IMR-90 (cell line): ENCODE results near the gene SNRNP25. TPM values are rescaled to one million over a fixed set of nuclear protein-coding genes. Genes with fewer than 3 reads are reported as not detected.

Source experiments
- ATAC-seq: fragments of 200-7000 bp; cut with Tn5 transposase; 2 replicates; pipeline ENCODE4 v1.9.1; 2020; ENCODE audit warnings: low read depth, mild to moderate bottlenecking, moderate library complexity
- BruUV-seq: library from RNA; stranded (reverse); fragments of 400-500 nt; replicated peaks from 2 replicates; lab custom pipeline; 2021; lab: Mats Ljungman, UMichigan
- CTCF ChIA-PET: fragments of 300-600 bp; formaldehyde crosslinking; extraction: SDS; loops from one replicate; lab custom pipeline; 2021; ENCODE audit warnings: antibody characterized with exemption; lab: Yijun Ruan, JAX
- POLR2A ChIA-PET: fragments of 300-600 bp; sonication (Branson Sonifier 250); formaldehyde crosslinking; loops from one replicate; lab custom pipeline; 2022; ENCODE audit warnings: antibody characterized with exemption; ENCODE audit not compliant: unreplicated experiment; lab: Charles Lee
- DNase-seq: peaks from one replicate; pipeline ENCODE4 v3.0.0; 2013
- H2AFZ ChIP-seq: replicated peaks from 2 replicates; pipeline ENCODE3; 2013; ENCODE audit warnings: low read length, mild to moderate bottlenecking; ENCODE audit not compliant: poor library complexity
- H2AK5ac ChIP-seq: 2 replicates; pipeline ENCODE4 v1.6.1; 2013; ENCODE audit warnings: low read depth, low read length, inconsistent platforms
- H2AK9ac ChIP-seq: replicated peaks from 2 replicates; pipeline ENCODE3; 2013; ENCODE audit warnings: mild to moderate bottlenecking, low read depth, low read length, moderate library complexity; ENCODE audit not compliant: poor library complexity
- H2BK120ac ChIP-seq: 2 replicates; pipeline ENCODE4 v1.6.1; 2013; ENCODE audit warnings: low read depth, low read length, inconsistent platforms
- H2BK15ac ChIP-seq: 3 replicates; pipeline ENCODE4 v1.6.1; 2013; ENCODE audit warnings: low read depth, low read length, inconsistent platforms
- H2BK20ac ChIP-seq: 2 replicates; pipeline ENCODE4 v1.6.1; 2013; ENCODE audit warnings: low read depth, mild to moderate bottlenecking, inconsistent platforms, low read length, moderate library complexity
- H2BK5ac ChIP-seq: 2 replicates; pipeline ENCODE4 v1.6.1; 2013; ENCODE audit warnings: mild to moderate bottlenecking, low read depth, low read length, inconsistent platforms; ENCODE audit not compliant: poor library complexity, severe bottlenecking
- H3K14ac ChIP-seq: replicated peaks from 2 replicates; pipeline ENCODE4 v1.6.1; 2013; ENCODE audit warnings: low read depth, low read length, inconsistent platforms
- H3K18ac ChIP-seq: 2 replicates; pipeline ENCODE4 v1.6.1; 2013; ENCODE audit warnings: low read depth, low read length, control low read depth
- H3K23ac ChIP-seq: 2 replicates; pipeline ENCODE4 v1.6.1; 2013; ENCODE audit warnings: low read depth, low read length, inconsistent platforms
- H3K27ac ChIP-seq: 2 replicates; pipeline ENCODE4 v1.5.1; 2013; ENCODE audit warnings: mild to moderate bottlenecking, control low read depth, low read length; ENCODE audit not compliant: insufficient read depth
- H3K27me3 ChIP-seq: 2 replicates; pipeline ENCODE4 v1.6.1; 2013; ENCODE audit warnings: low read length; ENCODE audit not compliant: control insufficient read depth, insufficient read depth
- H3K36me3 ChIP-seq: 2 replicates; pipeline ENCODE4 v1.6.1; 2013; ENCODE audit warnings: low read length, mixed read lengths; ENCODE audit not compliant: control insufficient read depth, insufficient read depth
- H3K4ac ChIP-seq: 2 replicates; pipeline ENCODE4 v1.6.1; 2013; ENCODE audit warnings: low read depth, low read length, inconsistent platforms
- H3K4me1 ChIP-seq: 2 replicates; pipeline ENCODE4 v1.6.1; 2013; ENCODE audit warnings: low read length, mixed read lengths; ENCODE audit not compliant: control insufficient read depth, insufficient read depth
- H3K4me2 ChIP-seq: 2 replicates; pipeline ENCODE4 v1.6.1; 2013; ENCODE audit warnings: low read depth, mild to moderate bottlenecking, control low read depth, low read length, moderate library complexity
- H3K4me3 ChIP-seq: 2 replicates; pipeline ENCODE4 v1.5.1; 2013; ENCODE audit warnings: low read depth, mild to moderate bottlenecking, control low read depth, low read length, moderate library complexity; ENCODE audit not compliant: insufficient read depth
- H3K56ac ChIP-seq: 2 replicates; pipeline ENCODE4 v1.6.1; 2013; ENCODE audit warnings: low read length, inconsistent platforms; ENCODE audit not compliant: insufficient read depth; ENCODE audit errors: extremely low read depth
- H3K79me1 ChIP-seq, 2 experiments: 2 replicates each; pipeline ENCODE4 v1.6.1; 2013; ENCODE audit warnings: low read length in 2 of 2, inconsistent platforms in 1 of 2, low read depth in 1 of 2
- H3K9ac ChIP-seq: 2 replicates; pipeline ENCODE4 v1.6.1; 2013; ENCODE audit warnings: low read depth, low read length, control low read depth
- H3K9me1 ChIP-seq: 2 replicates; pipeline ENCODE4 v1.6.1; 2013; ENCODE audit warnings: low read length, inconsistent platforms; ENCODE audit not compliant: insufficient read depth
- H3K9me3 ChIP-seq: 2 replicates; pipeline ENCODE4 v1.6.1; 2013; ENCODE audit warnings: low read length; ENCODE audit not compliant: control insufficient read depth, insufficient read depth
- H4K20me1 ChIP-seq: 2 replicates; pipeline ENCODE4 v1.6.1; 2013; ENCODE audit warnings: low read length, inconsistent platforms; ENCODE audit not compliant: insufficient read depth
- H4K5ac ChIP-seq: 2 replicates; pipeline ENCODE4 v1.6.1; 2013; ENCODE audit warnings: mild to moderate bottlenecking, low read depth, low read length, control low read depth
- H4K8ac ChIP-seq, 2 experiments: 2 replicates each; pipeline ENCODE4 v1.6.1; 2013; ENCODE audit warnings: low read depth in 2 of 2, low read length in 2 of 2, control low read depth in 1 of 2, inconsistent platforms in 1 of 2
- H4K91ac ChIP-seq: 2 replicates; pipeline ENCODE4 v1.6.1; 2013; ENCODE audit warnings: low read depth, low read length, inconsistent platforms; ENCODE audit not compliant: insufficient read depth
- CHD1 ChIP-seq: IDR thresholded peaks from 2 replicates; pipeline ENCODE4 v1.6.1; 2012; ENCODE audit warnings: low read depth, low read length, improper control_type of control experiment
- ELK1 ChIP-seq: fragments of 150-350 bp; IDR thresholded peaks from 2 replicates; pipeline ENCODE4 v1.6.1; 2016; ENCODE audit warnings: low read depth, mild to moderate bottlenecking, low read length, moderate library complexity, borderline replicate concordance
- NFE2L2 ChIP-seq: fragments of 150-350 bp; IDR thresholded peaks from 2 replicates; pipeline ENCODE4 v1.6.1; 2016; ENCODE audit warnings: low read depth, mild to moderate bottlenecking, low read length
- WGBS, 2 experiments: methylation state at CpG; one replicate each; pipeline versions ENCODE4 v1.1.5 to v1.1.7; 2013; ENCODE audit warnings: missing lambda C conversion rate in 2 of 2; ENCODE audit not compliant: insufficient read length in 1 of 2; ENCODE audit errors: extremely low coverage in 2 of 2; 5-methylcytosine and 5-hydroxymethylcytosine counted together
- dilution Hi-C: fragments of 300-500 bp; cut with HindIII; formaldehyde crosslinking; loops from one replicate; pipeline ENCODE4 v1.14.3; 2018; ENCODE audit warnings: low sequenced_read_pairs; ENCODE audit not compliant: unreplicated experiment
- in situ Hi-C: fragments of 300-500 bp; cut with MboI; formaldehyde crosslinking; loops from 3 replicates; pipeline ENCODE4 v1.14.3; 2019; ENCODE audit warnings: low sequenced_read_pairs, inconsistent platforms, mixed read lengths
- intact Hi-C: fragments of 100-400 bp; cut with micrococcal nuclease; formaldehyde crosslinking; loops from 2 replicates; pipeline ENCODE4 v1.10.0; 2022
- polyA plus RNA-seq, 3 experiments: library from polyadenylated mRNA; depleted of rRNA; stranded (reverse); fragments of >200 nt; gene quantifications; 2 replicates each; pipeline ENCODE4 v1.2.3, GENCODE V29; 2012; ENCODE audit warnings: low replicate concordance in 1 of 3
- total RNA-seq: library from RNA; depleted of rRNA; stranded (reverse); fragments of >200 nt; gene quantifications from 2 replicates; pipeline ENCODE4 v1.2.3, GENCODE V29; 2012

SNRNP25 gene
- total and polyA plus RNA-seq, 2 of the 4 experiments (the other 2 are of a cell fraction), result 67.2 to 88.0 TPM

- TF ChIP-seq CHD1 (no peak), NFE2L2 (no peak)
Measured at GRCh38 chr16:58491-59439, 5.1 kb downstream of the SNRNP25 start (continued).

GRCh38 chr16:59440-60059, 5.9 kb downstream of the SNRNP25 start:
- Histone ChIP-seq H3K36me3 (peaks cover 93% of the 10 kb centered on the region), H3K14ac (no peak overlapping the region), H3K4me3 (no peak overlapping the region), H2BK15ac (no peak overlapping the region), H3K9me1 (0 out of 2 replicates have a peak, but pooled peaks cover 5% of the 10 kb centered on the region), H4K5ac (no peak overlapping the region), H4K91ac (no peak overlapping the region), H2BK120ac (no peak overlapping the region), H3K23ac (no peak overlapping the region), H2AK9ac (no peak overlapping the region), H3K9me3 (no peaks in the 10 kb centered on the region), H4K20me1 (peaks cover 57% of the 10 kb centered on the region), H3K56ac (no peak overlapping the region), H3K79me1 (peaks cover 15 to 58% of the 10 kb centered on the region in 2 experiments), H3K9ac (no peak overlapping the region), H3K27ac (no peak overlapping the region), H3K4ac (no peak overlapping the region), H2BK5ac (no peak overlapping the region), H2BK20ac (no peak overlapping the region), H2AFZ (no peak overlapping the region), H3K4me2 (no peak overlapping the region), H4K8ac (no peak overlapping the region), H2AK5ac (no peak overlapping the region), H3K4me1 (no peaks in the 10 kb centered on the region), H3K27me3 (no peaks in the 10 kb centered on the region), H3K18ac (no peak overlapping the region)
- TF ChIP-seq ELK1, result no peak
- intact Hi-C loops (no loop called here), in situ Hi-C loops (no loop called here), dilution Hi-C loops (no loop called here)
- BruUV-seq, result no TSS peak
- ATAC-seq (no peak), DNase-seq (no peak)
- CTCF ChIA-PET, result no interaction called here
- POLR2A ChIA-PET, result no interaction called here
- 100% methylated on average over 3 of the region's 14 CpGs; no CpG with 5 or more reads in 1 of the 2 experiments for WGBS, 2 experiments
